ENCODE data around the gene MCC.
A peak's percentile ranks its signal among the peaks of the same experiment; 100 is the strongest.

Gene MCC

DNA sequence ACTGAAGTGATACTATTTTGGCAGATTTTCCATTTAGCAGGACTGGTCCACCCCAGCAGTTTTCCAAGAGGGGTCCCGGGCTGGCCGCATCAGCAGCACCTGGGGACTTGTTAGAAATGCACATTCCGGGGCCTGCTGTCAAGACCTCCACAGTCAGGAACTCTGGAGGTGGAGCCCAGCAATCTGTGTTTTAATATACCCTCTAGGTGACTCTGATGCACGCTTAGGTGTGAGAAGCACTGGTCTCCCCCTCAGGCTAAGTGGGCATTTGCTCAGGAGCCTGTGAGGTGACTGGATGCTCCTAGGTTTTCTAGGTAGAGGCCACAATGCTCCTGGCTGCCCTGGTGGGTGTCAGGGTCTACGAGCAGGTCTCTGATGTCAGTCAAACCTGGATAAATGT is 430.0 kb downstream of the MCC start:
- Histone ChIP-seq H3K4me3 (ENCODE audit: low read depth, low read length) (no peak overlapping the region), H3K4me1 (ENCODE audit: control insufficient read depth, insufficient read depth, low read length) (no peaks in the 10 kb centered on the region; the same call in 1 of the 2 replicates), H3K9me3 (ENCODE audit: control insufficient read depth, insufficient read depth, low read depth, low read length) (no peaks in the 10 kb centered on the region), H3K36me3 (ENCODE audit: control insufficient read depth in 2 of 2, insufficient read depth in 1 of 2, low read length in 2 of 2) (peaks cover 0 to 45% of the 10 kb centered on the region in 2 experiments; a peak in 2 of 3 replicates), H3K27ac (ENCODE audit: extremely low read depth, low read depth, low read length) (no peak overlapping the region)
- CTCF ChIA-PET = interaction anchor here (0.6 to 1.4 kb wide), 2 partner anchors 62 to 105 kb away, joined by 3 read pairs; no protein-coding TSS in a partner anchor
- TF ChIP-seq, protein P1, sequence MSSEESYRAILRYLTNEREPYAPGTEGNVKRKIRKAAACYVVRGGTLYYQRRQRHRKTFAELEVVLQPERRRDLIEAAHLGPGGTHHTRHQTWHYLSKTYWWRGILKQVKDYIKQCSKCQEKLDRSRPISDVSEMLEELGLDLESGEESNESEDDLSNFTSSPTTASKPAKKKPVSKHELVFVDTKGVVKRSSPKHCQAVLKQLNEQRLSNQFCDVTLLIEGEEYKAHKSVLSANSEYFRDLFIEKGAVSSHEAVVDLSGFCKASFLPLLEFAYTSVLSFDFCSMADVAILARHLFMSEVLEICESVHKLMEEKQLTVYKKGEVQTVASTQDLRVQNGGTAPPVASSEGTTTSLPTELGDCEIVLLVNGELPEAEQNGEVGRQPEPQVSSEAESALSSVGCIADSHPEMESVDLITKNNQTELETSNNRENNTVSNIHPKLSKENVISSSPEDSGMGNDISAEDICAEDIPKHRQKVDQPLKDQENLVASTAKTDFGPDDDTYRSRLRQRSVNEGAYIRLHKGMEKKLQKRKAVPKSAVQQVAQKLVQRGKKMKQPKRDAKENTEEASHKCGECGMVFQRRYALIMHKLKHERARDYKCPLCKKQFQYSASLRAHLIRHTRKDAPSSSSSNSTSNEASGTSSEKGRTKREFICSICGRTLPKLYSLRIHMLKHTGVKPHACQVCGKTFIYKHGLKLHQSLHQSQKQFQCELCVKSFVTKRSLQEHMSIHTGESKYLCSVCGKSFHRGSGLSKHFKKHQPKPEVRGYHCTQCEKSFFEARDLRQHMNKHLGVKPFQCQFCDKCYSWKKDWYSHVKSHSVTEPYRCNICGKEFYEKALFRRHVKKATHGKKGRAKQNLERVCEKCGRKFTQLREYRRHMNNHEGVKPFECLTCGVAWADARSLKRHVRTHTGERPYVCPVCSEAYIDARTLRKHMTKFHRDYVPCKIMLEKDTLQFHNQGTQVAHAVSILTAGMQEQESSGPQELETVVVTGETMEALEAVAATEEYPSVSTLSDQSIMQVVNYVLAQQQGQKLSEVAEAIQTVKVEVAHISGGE (tag by site-specific recombination; conservative IDR thresholded peaks at IDR 0.05; ENCODE audit: low read depth) = no peak
- peak; percentile 67 for TF ChIP-seq ZBTB20 (tag by site-specific recombination; IDR thresholded peaks at IDR 0.05)
- peak; percentile 49 for TF ChIP-seq PRDM10 (tag by site-specific recombination; IDR thresholded peaks at IDR 0.05)
- POLR2A ChIA-PET = no interaction called here

GRCh38 chr5:113057557-113057984 is 430.7 kb downstream of the MCC start:
- no peak overlapping the region for H3K4me3 ChIP-seq (ENCODE audit: low read depth, low read length)
- TF ChIP-seq, protein P2, sequence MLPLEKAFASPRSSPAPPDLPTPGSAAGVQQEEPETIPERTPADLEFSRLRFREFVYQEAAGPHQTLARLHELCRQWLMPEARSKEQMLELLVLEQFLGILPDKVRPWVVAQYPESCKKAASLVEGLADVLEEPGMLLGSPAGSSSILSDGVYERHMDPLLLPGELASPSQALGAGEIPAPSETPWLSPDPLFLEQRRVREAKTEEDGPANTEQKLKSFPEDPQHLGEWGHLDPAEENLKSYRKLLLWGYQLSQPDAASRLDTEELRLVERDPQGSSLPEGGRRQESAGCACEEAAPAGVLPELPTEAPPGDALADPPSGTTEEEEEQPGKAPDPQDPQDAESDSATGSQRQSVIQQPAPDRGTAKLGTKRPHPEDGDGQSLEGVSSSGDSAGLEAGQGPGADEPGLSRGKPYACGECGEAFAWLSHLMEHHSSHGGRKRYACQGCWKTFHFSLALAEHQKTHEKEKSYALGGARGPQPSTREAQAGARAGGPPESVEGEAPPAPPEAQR (tag by site-specific recombination; IDR thresholded peaks at IDR 0.05) = no peak
- no peak for TF ChIP-seq ZNF174 (tag by site-specific recombination; IDR thresholded peaks at IDR 0.05)
- no peak for TF ChIP-seq YY2 (tag by site-specific recombination; IDR thresholded peaks at IDR 0.05)
- TF ChIP-seq ZNF184 (tag by site-specific recombination; IDR thresholded peaks at IDR 0.05) = no peak
- no peak overlapping the region for H3K27ac ChIP-seq (ENCODE audit: extremely low read depth, low read depth, low read length)
- no peaks in the 10 kb centered on the region; the same call in 1 of the 2 replicates for H3K4me1 ChIP-seq (ENCODE audit: control insufficient read depth, insufficient read depth, low read length)
- POLR2A ChIA-PET = no interaction called here
- CTCF ChIA-PET = interaction anchor here (1.4 kb wide), 1 partner anchor 61 kb away, joined by 3 read pairs; no protein-coding TSS in a partner anchor
- H3K9me3 ChIP-seq (ENCODE audit: control insufficient read depth, insufficient read depth, low read depth, low read length) = no peaks in the 10 kb centered on the region
- H3K36me3 ChIP-seq (ENCODE audit: control insufficient read depth in 2 of 2, insufficient read depth in 1 of 2, low read length in 2 of 2) = peaks cover 0 to 43% of the 10 kb centered on the region in 2 experiments; a peak in 2 of 3 replicates

DNA sequence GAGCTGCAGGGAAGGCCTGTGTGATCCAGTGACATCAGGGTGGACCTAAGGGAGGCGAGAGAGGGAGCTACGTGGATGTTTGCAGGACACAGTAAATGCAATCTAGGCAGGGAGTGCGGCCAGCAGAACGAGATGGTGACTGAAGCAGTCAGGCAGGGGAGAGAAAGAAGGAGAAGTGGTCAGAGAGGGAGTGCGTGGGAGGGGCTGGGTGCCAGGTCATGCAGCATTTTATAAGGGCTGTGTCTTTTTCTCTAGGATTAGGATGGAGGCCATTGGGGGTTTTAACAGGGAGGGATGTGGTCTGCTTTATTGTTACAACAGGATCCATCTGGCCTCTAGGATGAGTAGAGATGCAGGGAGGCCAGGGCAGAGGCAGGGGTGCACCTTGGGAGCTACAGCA is 431.3 kb downstream of the MCC start:
- Histone ChIP-seq H3K4me1 (ENCODE audit: control insufficient read depth, insufficient read depth, low read length) (no peaks in the 10 kb centered on the region; the same call in 1 of the 2 replicates), H3K36me3 (ENCODE audit: control insufficient read depth in 2 of 2, insufficient read depth in 1 of 2, low read length in 2 of 2) (peaks cover 0 to 47% of the 10 kb centered on the region in 2 experiments; a peak in 2 of 3 replicates)

More for the DNA sequence above, 431.3 kb downstream of the MCC start:
- POLR2A ChIA-PET = no interaction called here
- Histone ChIP-seq H3K9me3 (ENCODE audit: control insufficient read depth, insufficient read depth, low read depth, low read length) (no peaks in the 10 kb centered on the region), H3K4me3 (ENCODE audit: low read depth, low read length) (no peak overlapping the region), H3K27ac (ENCODE audit: extremely low read depth, low read depth, low read length) (no peak overlapping the region)
- CTCF ChIA-PET = interaction anchor here (1.4 kb wide), 1 partner anchor 61 kb away, joined by 3 read pairs; no protein-coding TSS in a partner anchor
- TF ChIP-seq, protein P3, sequence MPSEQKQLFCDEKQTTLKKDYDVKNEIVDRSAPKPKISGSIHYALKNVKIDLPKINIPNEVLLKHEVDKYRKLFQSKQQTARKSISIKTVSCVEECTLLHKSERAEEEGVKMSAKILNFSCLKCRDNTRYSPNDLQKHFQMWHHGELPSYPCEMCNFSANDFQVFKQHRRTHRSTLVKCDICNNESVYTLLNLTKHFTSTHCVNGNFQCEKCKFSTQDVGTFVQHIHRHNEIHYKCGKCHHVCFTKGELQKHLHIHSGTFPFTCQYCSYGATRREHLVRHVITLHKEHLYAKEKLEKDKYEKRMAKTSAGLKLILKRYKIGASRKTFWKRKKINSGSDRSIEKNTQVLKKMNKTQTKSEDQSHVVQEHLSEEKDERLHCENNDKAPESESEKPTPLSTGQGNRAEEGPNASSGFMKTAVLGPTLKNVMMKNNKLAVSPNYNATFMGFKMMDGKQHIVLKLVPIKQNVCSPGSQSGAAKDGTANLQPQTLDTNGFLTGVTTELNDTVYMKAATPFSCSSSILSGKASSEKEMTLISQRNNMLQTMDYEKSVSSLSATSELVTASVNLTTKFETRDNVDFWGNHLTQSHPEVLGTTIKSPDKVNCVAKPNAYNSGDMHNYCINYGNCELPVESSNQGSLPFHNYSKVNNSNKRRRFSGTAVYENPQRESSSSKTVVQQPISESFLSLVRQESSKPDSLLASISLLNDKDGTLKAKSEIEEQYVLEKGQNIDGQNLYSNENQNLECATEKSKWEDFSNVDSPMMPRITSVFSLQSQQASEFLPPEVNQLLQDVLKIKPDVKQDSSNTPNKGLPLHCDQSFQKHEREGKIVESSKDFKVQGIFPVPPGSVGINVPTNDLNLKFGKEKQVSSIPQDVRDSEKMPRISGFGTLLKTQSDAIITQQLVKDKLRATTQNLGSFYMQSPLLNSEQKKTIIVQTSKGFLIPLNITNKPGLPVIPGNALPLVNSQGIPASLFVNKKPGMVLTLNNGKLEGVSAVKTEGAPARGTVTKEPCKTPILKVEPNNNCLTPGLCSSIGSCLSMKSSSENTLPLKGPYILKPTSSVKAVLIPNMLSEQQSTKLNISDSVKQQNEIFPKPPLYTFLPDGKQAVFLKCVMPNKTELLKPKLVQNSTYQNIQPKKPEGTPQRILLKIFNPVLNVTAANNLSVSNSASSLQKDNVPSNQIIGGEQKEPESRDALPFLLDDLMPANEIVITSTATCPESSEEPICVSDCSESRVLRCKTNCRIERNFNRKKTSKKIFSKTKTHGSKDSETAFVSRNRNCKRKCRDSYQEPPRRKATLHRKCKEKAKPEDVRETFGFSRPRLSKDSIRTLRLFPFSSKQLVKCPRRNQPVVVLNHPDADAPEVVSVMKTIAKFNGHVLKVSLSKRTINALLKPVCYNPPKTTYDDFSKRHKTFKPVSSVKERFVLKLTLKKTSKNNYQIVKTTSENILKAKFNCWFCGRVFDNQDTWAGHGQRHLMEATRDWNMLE (tag by site-specific recombination; conservative IDR thresholded peaks at IDR 0.05; ENCODE audit: low read depth) = no peak
- TF ChIP-seq ZFHX2 (tag by site-specific recombination; conservative IDR thresholded peaks at IDR 0.05) = peak; percentile 32
